ENCODE results near the gene COL4A1.

COL4A1 gene

GRCh38 chr13:110244071-110244830 lies 62.7 kb downstream of the COL4A1 start:
- DNase-seq (ENCODE audit: insufficient read length, low spot score) (no peak), FAIRE-seq (no peak)

GRCh38 chr13:110242615-110243014 lies 64.3 kb downstream of the COL4A1 start:
- DNase-seq (ENCODE audit: insufficient read length, low spot score) (no peak), FAIRE-seq (no peak)

GRCh38 chr13:110240943-110241342 lies 66.0 kb downstream of the COL4A1 start:
- FAIRE-seq: no peak
- DNase-seq (ENCODE audit: insufficient read length, low spot score): no peak

- DNase-seq (ENCODE audit: insufficient read length, low spot score) (no peak), FAIRE-seq (no peak)
These were observed 66.6 kb downstream of the COL4A1 start for GRCh38 chr13:110240352-110240751.

GRCh38 chr13:110239280-110240125 lies 67.5 kb downstream of the COL4A1 start:
- FAIRE-seq: no peak
- no peak for DNase-seq (ENCODE audit: insufficient read length, low spot score)

GRCh38 chr13:110238818-110239195 lies 68.2 kb downstream of the COL4A1 start:
- FAIRE-seq (no peak), DNase-seq (ENCODE audit: insufficient read length, low spot score) (no peak)

- DNase-seq (ENCODE audit: insufficient read length, low spot score) (no peak), FAIRE-seq (no peak)
These were observed 68.8 kb downstream of the COL4A1 start for GRCh38 chr13:110237875-110238817.

- DNase-seq (ENCODE audit: insufficient read length, low spot score) (no peak), FAIRE-seq (no peak)
These were observed 70.1 kb downstream of the COL4A1 start for GRCh38 chr13:110236831-110237261.

GRCh38 chr13:110236431-110236830 lies 70.5 kb downstream of the COL4A1 start:
- FAIRE-seq (no peak), DNase-seq (ENCODE audit: insufficient read length, low spot score) (no peak)

GRCh38 chr13:110234532-110234931 lies 72.4 kb downstream of the COL4A1 start:
- no peak for FAIRE-seq
- no peak for DNase-seq (ENCODE audit: insufficient read length, low spot score)

- FAIRE-seq: no peak
These were observed 73.0 kb downstream of the COL4A1 start for GRCh38 chr13:110233951-110234280.

GRCh38 chr13:110233181-110233950 lies 73.6 kb downstream of the COL4A1 start:
- no peak for DNase-seq (ENCODE audit: insufficient read length, low spot score)

More at GRCh38 chr13:110233951-110234280, 73.0 kb downstream of the COL4A1 start:
- DNase-seq (ENCODE audit: insufficient read length, low spot score): no peak

GRCh38 chr13:110232756-110233155 lies 74.2 kb downstream of the COL4A1 start:
- no peak for DNase-seq (ENCODE audit: insufficient read length, low spot score)
- no peak for FAIRE-seq

More at GRCh38 chr13:110233181-110233950, 73.6 kb downstream of the COL4A1 start:
- FAIRE-seq: no peak

- DNase-seq (ENCODE audit: insufficient read length, low spot score) (no peak), FAIRE-seq (no peak)
These were observed 74.8 kb downstream of the COL4A1 start for GRCh38 chr13:110232142-110232541.

GRCh38 chr13:110231348-110232047 lies 75.5 kb downstream of the COL4A1 start:
- DNase-seq (ENCODE audit: insufficient read length, low spot score): no peak
- FAIRE-seq: no peak

GRCh38 chr13:110230661-110231347 lies 76.2 kb downstream of the COL4A1 start:
- no peak for FAIRE-seq
- DNase-seq (ENCODE audit: insufficient read length, low spot score): no peak

GRCh38 chr13:110229905-110230563 lies 76.9 kb downstream of the COL4A1 start:
- FAIRE-seq: no peak
- DNase-seq (ENCODE audit: insufficient read length, low spot score): no peak

Data from GM19239 (cell line).